Measurements from ENCODE around the gene EARS2.
"Not testable (repeated sequence)": the region's sequence is repeated elsewhere in the genome, so short reads cannot be mapped to it uniquely, and the experiment has no call there.

The EARS2 gene

DNA sequence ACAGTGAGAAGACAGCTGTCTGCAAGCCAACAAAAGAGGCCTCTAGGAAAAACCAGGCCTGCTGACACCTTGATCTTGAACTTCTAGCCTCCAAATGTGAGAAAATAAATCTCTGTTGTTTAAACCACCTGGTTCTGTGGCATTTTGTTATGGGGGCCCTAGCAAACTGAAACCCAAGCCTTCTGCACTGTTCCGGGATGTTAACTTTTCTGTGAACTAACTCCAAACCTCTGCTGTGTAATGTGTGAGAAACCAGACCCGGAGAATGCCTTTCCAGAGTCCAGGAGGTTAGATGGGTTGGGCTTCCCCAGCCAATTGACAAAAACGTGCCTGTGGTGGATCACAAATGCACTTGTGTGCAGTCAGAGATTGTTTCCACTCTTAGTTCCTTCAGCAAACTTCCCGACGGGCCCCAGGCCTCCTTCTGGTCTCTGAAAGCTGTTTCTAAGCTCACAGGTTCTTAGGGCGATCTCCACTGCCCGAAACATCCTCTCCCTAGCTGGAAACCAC is 33.2 kb downstream of the EARS2 start:
- no peak for DNase-seq

DNA sequence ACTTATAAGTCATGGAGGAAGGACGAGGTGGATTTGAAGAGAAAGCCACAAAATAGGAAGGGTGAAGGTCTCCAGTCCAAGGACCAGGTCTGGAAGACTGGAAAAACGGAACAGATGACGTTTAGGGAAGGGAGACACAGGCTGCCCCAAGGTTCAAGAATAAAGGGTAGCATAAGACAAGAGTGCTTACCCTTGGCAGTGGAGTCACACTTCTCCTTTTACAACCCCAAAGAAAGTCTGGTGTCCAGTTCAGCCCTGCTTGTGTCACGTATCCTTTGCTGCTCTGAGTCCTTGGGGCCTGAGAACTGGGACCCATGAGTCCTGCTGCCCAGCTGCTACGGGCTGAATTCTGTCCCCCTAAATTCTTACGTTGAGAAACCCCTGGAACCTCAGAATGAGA is 33.8 kb downstream of the EARS2 start:
- no peak for DNase-seq

DNA sequence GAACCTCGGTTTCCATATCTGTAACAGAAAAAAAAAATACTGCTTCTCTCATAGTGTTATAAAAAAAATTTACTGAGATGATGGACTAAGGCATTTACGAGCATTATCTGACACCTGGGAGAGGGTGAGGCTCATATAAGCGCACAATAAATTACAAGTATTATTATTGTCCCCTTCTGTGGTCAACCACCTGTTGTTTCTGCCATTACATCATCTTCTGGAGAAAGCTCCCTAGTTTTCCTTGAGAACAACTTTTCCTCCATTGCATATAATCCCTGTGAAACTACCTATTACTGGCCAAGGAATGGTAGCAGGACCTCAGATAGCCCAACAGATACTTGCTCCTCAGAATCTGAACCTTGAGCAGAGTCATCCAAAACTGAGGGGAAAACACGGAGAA is 35.2 kb downstream of the EARS2 start:
- no peak for DNase-seq

DNA sequence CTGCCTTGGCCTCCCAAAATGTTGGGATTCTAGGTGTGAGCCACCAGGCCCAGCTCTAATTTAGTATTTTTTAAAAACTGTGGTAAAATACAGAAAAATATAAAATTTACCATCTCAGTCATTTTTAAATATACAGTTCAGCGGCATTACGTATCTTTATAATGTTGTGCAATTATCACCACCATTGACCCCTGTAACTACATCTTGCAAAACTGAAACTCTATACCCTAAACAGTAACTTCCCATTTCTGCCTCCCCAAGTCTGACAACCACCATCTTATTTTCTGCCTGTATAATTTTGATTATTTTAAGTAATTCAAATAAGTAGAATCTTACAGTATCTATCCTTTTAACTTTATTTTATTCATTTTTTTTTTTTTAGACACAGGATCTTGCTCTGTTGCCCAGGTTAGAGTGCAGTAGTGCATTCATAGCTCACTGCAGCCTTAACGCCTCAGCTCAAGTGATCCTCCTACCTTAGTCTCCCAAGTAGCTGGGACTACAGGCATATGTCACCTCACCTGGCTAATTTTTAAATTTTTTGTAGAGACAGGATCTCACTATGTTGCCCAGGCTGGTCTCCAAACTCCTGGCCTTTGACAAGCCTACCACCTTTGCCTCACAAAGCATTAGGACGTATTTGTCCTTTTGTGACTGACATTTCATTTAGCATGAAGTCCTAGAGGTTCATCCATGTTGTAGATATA is 36.0 kb downstream of the EARS2 start:
- no peak for DNase-seq

DNA sequence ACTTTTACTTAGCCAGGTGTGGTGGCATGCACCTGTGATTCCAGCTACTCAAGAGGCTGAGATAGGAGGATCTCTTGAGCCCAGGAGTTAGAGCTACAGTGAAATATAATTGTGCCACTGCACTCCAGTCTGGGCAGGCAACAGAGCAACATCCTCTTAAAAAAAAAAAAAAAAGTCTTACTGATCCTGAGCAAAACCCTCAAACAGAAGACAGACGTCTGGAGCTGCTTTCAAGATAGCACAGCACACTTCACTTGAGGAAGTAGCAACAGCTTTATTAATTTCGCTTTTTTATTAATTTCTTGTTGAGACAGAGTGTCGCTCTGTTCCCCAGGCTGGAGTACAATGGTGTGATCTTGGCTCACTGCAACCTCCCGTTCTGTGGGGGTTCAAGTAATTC is 36.6 kb downstream of the EARS2 start:
- DNase-seq: no peak

DNA sequence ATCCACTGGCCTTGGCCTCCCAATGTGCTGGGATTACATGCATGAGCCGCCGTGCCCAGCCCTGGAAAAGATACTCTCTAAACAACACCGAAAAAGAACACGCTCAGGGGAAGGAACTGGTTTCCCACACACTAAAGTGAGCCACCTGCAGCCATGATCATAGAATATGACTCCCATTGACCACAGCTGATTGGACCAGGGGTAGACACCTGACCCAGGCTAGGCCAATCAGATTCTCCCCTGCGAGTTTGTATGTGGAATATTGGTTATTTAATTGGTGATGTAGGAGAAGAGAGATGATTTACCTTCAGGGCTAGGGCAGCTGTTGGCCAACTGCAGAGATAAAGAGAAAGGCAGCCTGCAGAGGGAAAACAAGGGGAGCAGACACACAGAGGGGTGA is 37.9 kb downstream of the EARS2 start:
- peak; percentile 18 for DNase-seq

DNA sequence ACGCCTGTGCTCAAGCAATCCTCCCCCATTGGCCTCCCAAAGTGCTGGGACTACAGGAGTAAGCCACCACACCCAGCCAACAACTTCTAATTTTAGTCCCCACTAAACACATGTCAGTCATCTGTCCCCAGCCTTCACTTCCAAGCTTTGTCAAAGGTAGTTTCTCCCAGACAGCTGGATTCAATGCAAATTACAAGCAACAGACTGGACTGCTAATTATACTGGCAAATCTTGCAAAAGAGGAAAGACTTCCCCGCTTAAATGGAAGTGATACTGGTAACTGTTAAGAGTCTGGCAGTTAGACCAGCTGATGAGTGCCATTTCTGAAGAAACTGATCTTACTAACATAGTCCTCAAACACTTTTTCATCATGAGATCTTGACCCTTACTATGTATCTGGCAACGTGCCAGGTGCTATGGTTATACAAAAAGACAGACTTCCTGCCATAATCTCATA is 38.7 kb downstream of the EARS2 start:
- DNase-seq: peak; percentile 72

DNA sequence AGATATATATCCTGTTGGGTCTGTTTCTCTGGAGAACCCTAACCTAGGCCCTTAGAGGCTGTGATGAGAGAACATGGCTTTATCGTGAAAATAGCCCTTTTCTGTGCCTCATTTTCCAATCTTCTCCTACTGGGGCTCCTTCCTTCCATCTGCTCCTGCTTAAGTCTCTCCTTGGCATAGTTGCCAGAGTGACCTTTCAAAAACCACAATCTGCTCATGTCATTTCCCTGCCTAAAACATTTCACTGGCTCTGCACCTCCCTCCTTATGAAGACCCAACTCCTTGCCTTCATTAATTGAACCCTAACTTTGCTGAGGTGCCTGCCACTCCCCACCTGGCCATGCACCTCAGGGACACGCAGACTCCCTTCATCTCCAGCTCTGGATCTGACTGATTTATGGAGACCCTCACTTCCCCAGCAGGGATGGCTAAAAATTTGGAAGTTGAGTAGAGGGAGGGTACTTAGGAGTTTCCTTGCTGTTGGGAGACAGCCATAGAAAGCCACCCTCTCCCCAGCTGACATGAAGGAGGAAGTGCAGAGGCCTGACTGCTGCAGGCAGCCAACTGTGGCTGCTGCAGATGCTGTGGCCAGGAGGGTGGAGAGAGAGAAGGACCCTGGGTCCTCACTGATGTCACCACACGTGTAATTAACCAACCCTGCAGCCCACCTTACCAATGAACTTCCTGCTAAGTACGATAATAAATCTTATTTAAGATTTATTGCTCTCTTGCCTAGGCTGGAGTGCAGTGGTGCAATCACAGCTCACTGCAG is 40.6 kb downstream of the EARS2 start:
- DNase-seq: peak; percentile 13

DNA sequence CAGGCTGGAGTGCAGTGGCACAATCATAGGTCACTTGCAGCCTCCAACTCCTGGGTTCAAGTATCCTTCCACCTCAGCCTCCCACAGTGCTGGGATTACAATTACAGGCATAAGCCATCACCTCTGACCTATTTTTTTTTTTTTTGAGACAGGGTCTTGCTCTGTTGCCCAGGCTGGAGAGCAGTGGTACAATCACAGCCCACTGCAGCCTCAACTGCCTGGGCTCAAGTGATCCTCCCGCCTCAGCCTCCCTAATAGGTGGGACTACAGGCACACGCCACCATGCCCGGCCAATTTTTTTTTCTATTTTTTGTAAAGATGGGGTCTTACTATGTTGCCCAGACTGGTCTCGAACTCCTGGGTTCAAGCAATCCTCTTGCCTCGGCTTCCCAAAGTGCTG is 41.3 kb downstream of the EARS2 start:
- no peak for DNase-seq

DNA sequence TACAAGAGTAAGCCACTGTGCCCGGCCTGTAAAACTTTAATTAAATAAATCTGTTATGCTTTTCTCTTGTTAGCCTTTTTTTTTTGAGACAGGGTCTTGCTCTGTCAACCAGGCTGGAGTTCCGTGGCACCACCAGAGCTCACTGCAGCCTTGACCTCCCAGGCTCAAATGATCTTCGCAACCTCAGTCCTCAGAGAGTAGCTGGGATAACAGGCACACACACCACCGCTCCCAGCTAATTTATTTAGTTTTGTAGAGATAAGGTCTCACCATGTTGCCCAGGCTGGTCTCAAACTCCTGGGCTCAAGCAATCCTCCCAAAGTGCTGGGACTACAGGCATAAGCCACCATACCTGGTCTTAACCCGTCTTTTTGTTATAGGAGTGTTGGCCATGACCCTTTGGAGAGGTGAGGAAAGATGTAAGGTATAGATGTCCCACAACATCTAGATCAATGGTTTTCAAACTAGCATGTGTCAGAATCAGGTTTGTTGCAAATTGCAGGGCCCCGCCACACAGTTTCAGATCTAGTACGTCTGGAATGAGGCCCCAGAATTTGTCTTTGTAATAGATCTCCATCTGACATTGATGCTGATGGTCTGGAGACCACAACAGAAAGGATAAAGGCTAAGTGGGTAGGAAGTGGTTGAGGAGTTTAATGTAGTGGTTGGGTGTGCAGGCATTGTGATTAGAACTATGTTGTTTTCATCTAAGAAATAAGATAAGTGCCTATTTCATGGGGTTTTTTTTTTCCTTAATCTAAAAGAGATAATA is 42.6 kb downstream of the EARS2 start:
- no peak for DNase-seq

DNA sequence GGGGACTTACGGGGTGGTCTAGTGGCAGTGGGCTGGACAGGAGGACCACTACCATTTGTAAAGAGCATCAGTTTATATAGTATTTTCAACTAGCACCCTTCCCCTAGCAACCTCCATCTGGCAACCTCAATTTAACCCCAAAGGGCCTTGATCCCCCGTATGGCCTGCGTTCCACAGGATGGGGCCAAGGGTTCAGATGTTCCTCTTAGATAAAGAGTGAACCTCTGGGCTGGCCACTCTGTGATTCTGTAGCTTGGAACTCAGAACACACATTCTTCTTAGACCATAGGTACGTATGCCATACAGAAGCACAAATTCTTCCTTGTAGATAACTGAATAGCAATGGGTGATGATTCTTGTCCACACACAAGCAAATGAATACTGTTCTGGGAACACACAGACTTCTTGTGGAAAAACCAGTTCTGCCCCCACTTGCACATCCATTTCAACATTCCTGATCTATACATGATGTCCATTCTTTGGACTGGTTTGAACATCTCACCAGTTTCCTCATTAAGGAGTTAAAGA is 44.9 kb downstream of the EARS2 start:
- DNase-seq: no peak

DNA sequence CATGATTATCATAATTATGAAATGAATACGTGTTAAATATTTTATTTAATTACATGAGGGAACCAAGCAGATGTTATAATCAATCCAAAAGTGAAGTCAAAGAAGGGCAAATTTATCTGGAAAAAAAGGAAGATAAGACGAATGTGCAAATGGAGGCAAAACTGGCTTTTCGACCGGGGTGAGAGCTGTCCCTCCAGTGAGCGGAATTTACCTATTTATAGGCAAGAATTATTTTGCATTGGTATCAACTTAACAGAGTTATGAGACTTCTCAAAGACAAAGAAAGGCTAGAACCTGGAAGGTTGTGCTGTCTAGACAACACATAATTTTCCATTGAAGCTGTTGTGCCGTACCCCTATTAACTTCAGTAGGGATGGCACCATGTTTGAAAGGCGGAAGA is 45.4 kb downstream of the EARS2 start:
- DNase-seq: no peak

DNA sequence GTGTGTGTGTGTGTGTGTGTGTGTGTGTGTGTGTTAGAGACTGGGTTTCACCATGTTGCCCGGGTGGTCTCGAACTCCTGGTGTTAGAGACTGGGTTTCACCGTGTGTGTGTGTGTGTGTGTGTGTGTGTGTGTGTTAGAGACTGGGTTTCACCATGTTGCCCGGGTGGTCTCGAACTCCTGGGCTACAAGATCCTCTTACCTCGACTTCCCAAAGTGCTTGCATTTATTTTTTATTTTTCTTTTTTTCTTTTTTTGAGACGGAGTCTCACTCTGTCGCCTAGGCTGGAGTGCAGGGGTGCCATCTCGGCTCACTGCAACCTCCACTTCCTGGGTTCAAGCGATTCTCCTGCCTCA is 46.3 kb downstream of the EARS2 start:
- DNase-seq: not testable (repeated sequence)

DNA sequence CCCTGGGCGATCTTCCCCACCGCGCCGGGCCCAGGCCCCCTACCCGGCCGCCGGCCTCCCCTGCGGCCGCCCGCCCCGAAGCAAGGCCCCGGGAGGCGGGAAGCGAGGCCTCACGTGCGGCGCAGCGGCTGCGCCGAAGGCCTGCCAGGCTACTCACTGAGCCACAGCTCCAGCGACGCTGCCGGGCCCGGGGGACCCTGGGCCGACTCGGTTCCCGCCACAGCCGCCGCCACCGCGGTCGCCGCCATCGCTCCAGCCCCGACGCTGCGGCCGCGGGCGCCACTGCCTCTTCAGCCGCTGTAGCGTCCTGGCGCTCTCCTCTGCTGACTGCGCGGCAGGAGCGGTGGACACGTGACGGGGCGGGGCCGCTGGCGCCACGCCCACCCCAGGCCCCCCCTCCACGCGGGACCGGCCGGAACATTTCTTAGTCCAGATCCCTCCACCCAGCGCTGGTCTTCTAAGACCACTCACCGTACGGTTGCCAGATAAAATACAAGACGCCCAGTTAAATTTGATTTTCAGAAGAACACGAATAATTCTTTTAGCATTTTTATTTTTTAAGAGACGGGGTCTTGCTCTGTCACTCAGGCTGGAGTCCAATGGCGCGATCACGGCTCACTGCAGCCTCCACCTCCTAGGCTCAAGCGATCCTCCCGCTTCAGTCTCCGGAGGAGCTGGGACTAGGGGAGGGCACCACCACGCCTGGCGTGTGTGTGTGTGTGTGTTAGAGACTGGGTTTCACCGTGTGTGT is 46.8 kb downstream of the EARS2 start, which contains the start of gene GGA2:
Gene GGA2, minus strand, starts transcription at position 331 of the 751 bp plus-strand sequence. Its CDS starts 83 bp downstream, at position 248.
- peak; percentile 90 for DNase-seq

DNA sequence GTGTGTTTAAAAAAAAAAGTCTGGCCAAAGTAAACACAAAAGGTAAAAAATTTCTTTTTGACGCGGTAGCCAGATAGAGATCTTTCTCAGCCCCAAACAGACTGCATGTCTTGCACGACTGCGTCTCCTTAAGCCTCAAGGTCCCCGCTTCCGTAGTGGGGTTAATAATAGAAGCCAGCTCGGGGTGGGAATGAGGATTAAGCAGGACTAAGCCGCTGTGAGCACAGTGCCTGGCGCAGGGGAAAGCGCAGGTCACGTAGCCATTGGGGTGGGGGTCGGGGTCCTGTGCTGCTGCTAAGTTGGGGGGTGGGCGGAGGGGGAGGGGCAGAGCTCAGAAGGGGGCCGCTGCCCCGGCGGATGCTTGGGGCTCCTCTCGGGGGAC is 47.4 kb downstream of the EARS2 start:
- DNase-seq: peak; percentile 69

DNA sequence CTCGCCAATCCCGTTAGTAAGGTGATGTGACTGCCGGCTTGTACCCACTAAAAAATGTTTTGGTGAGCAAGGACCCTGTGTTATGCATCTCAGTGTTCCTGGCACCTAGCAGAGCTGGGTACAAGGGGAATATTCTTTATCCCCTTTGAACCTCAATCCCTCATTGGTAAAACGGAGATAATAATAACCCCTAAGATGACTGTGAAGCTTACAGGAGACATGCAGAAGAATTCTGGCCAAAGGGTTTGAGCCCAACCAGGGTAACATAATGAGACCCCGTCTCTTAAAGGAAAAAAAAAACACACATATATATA is 47.8 kb downstream of the EARS2 start:
- DNase-seq: no peak

DNA sequence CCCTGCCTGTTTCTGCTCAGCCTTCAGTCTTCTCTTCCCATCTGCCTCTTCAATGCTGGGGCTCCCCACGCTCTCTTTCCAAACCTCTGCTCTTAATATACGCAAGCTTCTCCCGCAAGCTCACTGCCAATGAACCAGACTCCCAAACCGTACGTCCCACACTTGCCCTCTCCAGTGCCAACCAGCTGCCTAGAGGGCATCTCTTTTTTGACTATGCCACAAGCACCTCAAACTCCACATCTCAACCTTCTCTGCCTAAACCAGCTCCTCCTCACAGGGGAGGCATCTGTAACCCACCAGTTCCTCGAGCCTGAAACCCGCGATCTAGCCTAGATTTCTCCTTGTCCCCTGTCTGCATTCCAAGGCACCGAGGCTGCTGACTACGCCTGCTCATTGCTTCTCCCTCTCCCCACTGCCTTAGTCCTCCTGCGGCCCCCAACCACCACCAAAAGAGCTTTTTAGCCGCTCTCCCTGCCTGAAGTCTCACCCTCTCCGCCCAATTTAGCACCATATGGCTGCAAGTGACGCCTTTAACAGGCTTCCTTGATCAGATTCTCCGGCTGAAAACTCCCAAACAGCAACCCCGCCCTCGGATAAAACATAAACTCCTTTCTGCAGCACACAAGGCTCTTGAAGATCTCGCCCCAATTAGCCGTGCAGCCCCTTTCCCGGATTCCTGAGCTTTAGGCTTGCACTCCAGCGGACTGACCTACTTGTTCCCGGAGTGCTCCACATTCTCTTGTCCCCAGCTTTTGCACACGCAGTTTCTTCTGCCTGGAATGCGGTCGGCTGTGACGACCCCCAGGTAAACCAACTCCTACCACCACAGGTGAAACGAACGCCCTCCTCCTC is 48.3 kb downstream of the EARS2 start:
- peak; percentile 69 for DNase-seq

DNA sequence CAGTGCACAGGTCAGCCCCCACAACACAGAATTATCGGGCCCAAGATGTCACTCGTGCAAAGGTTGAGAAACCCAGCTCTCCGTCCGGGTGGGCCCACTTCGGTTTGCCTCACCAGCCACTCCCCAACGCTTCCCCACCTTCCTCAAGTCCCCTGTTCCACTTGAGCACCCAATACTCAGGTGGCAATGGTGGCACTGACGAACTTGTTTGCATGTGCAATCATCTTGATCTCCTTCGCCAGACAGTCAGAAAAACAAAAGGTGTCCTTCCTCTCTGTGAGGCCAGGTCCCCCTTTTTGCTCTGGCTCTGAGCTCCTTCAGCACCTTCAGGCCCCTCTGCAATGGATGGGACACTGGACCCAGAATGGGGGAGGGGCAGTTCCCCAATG is 50.5 kb downstream of the EARS2 start:
- DNase-seq: no peak

DNA sequence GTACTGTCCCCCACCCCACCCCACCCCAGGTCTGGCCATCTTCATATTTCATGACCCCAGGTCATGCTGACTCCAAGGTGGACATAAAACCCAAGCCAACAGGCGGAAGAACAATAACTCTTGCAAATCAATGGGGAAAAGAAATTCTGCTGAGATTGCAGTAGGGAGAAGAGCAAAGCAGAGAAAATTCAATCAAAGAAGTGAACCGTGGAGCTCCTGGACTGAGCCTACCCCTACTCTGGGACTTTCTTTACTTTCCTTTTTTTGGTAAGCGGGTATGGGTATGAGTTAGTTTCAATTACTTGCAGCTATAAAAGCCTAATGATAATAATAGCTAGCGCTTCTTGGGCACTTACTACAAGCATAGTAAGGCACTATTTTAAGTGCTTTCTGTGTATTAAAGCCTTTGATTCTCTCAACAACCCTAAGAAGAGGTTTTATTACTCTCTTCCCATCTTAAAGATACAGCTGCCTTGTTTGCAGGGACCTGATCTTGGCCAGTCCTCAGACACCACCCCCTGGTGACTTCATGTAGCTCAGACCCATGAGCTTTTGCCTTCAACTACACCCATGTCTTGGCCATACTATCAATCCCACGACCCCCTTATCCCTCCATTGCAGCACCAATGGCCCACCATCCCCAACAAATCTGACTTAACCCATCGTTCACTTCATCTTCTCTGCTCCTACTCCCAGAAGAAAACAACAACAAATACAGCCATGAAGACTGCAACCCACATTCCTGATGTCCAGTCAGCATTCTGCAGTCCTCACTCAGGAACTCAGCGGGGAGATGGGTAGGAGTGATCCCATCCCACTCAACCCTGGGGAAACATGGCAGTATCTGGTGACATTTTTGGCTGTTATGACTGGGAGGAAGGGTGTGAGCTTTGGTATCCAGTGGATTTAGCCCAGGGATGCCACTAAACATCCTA is 51.2 kb downstream of the EARS2 start:
- no peak for DNase-seq

DNA sequence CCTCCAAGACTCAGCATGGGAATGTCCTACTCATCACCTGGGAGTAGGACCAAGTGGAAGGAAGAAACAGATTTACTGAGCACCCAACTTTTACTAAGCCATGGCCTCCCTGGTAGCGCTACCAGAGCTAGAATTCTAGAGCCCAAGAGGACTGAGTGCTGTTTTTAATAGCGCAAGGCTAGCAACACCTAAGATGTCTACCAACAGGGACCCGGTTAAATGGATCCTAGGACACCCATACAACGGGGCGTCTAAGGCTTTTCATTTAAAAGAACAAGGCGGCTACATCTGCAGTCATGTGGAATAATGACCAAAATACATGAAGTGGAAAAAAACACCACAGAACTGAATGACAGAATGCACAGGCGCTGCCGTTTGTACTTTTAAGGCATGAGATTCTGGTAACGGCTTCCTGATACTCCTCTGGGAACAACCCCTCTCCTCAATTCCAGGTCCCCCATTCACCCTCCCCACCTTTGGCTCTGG is 51.9 kb downstream of the EARS2 start:
- no peak for DNase-seq
